ENCODE measurements around the gene TCP1.

TCP1 gene

DNA sequence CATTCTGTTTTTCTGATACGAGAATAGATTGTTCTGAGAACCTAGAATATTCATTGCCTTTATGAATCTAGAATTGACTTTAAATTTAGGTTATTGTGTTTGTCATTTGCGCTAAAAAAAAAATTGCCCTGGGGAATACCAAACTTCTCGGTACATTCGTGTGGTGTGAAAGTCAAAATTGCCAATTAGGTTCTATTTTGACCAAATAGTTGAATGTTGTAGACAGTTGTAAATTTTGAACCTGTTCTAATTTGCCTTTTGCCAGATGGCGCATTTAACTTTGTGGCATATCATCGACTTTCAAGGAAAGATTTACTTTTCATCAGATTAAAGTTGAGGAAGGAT lies 59.1 kb downstream of the TCP1 start:
- no peak for DNase-seq

DNA sequence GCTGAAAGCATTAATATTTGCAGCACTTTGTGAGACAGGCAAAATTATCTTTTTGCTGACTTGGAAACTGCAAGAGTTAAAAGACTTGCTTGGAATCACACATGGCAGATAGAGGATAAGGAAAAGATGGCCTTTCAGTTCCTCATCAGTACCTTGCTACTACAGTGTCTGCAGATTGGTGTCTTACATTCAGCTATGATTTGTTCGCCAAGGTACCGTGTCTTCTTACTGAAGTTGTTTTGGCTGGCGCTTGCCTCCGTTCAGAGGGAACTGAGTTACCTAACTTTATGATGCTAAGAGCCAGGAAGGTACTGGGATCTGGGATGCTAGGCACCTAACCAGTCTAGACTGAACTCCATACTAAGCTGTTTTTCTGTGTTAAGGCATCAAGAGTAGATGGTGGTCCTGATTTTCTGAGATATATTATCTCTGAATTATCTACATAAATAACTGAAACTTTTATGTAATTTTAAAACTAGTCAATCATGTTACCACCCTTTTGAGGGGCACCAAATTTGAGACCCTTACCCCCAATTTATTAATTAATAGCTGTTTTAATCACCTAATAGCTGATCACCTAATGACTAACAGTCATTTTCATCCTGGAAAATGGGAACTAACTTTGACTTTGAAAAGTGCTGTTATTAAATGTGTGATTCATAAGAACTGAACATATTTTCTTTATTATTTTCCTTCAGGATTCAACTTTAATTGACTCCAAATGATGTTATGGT lies 59.6 kb downstream of the TCP1 start:
- DNase-seq, result no peak

DNA sequence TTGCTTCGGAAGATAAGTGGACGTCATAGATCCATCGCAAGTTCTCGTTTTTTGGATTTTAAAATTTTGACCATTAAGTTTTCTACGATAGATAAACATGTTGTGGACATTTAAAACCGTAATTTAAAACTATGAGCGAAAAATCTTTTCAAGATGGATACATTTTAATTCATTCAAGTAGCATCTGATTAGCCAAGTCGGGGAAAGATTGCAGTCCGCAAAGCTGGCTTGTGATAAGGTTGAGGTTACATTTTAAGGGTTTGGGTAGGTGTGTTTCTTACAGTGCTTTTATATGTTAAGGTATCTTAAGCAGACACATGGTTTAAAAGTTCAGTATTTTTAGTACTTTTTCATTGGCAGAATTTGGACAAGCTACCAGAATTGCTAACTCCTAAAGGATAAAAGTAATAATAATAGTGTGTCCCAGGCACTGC lies 60.9 kb downstream of the TCP1 start:
- DNase-seq, result no peak

Data from activated effector memory CD4-positive, alpha-beta T cell treated with anti-CD3 and anti-CD28 coated beads, Interleukin-2, amount 50 U/mL, for 16 hours (primary cell).